K562 (cell line): ENCODE results near the gene PTGIR. TPM values are rescaled to one million over a fixed set of nuclear protein-coding genes. Genes with fewer than 3 reads are reported as not detected.

Experiments used
- COPS2 ChIP-seq: fragments of 450-650 bp; conservative IDR thresholded peaks from 2 replicates; pipeline ENCODE4 v1.6.1; 2016; ENCODE audit warnings: mild to moderate bottlenecking, moderate library complexity
- GABPB2 ChIP-seq: fragments of 250-450 bp; sonication (Bioruptor Pico); conservative IDR thresholded peaks from 2 replicates; pipeline ENCODE4 v1.5.1; 2021; ENCODE audit warnings: mild to moderate bottlenecking
- MGA ChIP-seq: fragments of 450-650 bp; IDR thresholded peaks from 2 replicates; pipeline ENCODE4 v1.6.1; 2016; ENCODE audit warnings: mild to moderate bottlenecking, moderate library complexity
- U2AF1 ChIP-seq: fragments of 200-400 bp; formaldehyde crosslinking; optimal IDR thresholded peaks from 2 replicates; pipeline ENCODE3; 2017; ENCODE audit warnings: mild to moderate bottlenecking, low read depth, low read length, moderate library complexity
- ZNF12 ChIP-seq: sonication (generic); formaldehyde crosslinking; IDR thresholded peaks from 2 replicates; pipeline ENCODE4 v1.4.0; 2020; ENCODE audit warnings: mild to moderate bottlenecking, missing genetic modification reagents
- ZNF175 ChIP-seq: fragments of 200-800 bp; sonication (Bioruptor generic); IDR thresholded peaks from 2 replicates; pipeline ENCODE4 v1.6.1; 2016; ENCODE audit warnings: low read depth, mild to moderate bottlenecking, missing genetic modification characterization, missing compliant biosample characterization
- polyA plus RNA-seq, 8 experiments: library from polyadenylated mRNA; depleted of rRNA in 4 of 8; stranded (reverse) in 5 of 8; unstranded in 3 of 8; fragments of >200 nt; fragmentation: Nextera tagmentation in 2 of 8; fragmentation: Illumina TruSeq in 1 of 8; extraction: Ambion mirVana in 2 of 8; extraction: Trizol in 1 of 8; gene quantifications; 2 replicates each; pipeline versions ENCODE4 v1.2.1 to v1.2.3, GENCODE V29; 2011 to 2014; ENCODE audit warnings: inconsistent platforms in 1 of 8, missing spikeins in 1 of 8
- total RNA-seq, 7 experiments: library from RNA; depleted of rRNA in 6 of 7; stranded (reverse); fragments of >200 nt in 6 of 7; fragmentation: Illumina TruSeq in 2 of 7; extraction: Trizol in 2 of 7; gene quantifications; 2 replicates each; pipeline versions ENCODE4 v1.2.1 to v1.2.3, GENCODE V29; 2011 to 2021; ENCODE audit warnings: low replicate concordance in 1 of 7
- TF ChIP-seq, protein P1 (sequence below), 2 experiments: fragments of 450-650 bp in 1 of 2; sonication (generic) in 1 of 2; formaldehyde crosslinking in 1 of 2; IDR thresholded peaks; 2 replicates each; pipeline versions ENCODE4 v1.7.1 to v1.9.0; 2016 to 2022; ENCODE audit warnings: inconsistent platforms in 1 of 2, mild to moderate bottlenecking in 1 of 2, missing genetic modification reagents in 1 of 2

The PTGIR gene
- total and polyA plus RNA-seq, 9 of the 15 experiments (the other 6 are each of a cell fraction or from before 2014, with no cell fraction given): 0.11 to 3.4 (median 1.1) TPM; not detected in 1

DNA sequence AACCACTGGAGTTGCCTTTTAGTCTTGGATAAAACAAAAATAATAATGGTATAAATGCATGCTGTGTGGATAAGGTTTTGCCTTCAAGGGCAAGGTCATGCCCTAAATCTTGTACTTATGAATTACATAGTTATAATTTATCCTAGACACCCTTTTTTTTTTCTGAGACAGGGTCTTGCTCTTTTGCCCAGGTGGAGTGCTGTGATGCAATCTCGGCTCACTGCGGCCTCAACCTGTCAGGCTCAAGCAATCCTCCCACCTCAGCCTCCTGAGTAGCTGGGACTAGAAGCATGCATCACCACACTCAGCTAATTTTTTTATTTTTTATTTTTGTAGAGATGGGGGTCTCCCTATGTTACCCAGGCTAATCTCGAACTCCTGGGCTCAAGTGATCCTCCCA lies 43.8 kb upstream of the PTGIR start (continued):
- no peak for TF ChIP-seq MGA
- TF ChIP-seq ZNF12 (CRISPR knock-in tag): no peak
- TF ChIP-seq U2AF1: no peak
- no peak for TF ChIP-seq GABPB2
- TF ChIP-seq, protein P1, sequence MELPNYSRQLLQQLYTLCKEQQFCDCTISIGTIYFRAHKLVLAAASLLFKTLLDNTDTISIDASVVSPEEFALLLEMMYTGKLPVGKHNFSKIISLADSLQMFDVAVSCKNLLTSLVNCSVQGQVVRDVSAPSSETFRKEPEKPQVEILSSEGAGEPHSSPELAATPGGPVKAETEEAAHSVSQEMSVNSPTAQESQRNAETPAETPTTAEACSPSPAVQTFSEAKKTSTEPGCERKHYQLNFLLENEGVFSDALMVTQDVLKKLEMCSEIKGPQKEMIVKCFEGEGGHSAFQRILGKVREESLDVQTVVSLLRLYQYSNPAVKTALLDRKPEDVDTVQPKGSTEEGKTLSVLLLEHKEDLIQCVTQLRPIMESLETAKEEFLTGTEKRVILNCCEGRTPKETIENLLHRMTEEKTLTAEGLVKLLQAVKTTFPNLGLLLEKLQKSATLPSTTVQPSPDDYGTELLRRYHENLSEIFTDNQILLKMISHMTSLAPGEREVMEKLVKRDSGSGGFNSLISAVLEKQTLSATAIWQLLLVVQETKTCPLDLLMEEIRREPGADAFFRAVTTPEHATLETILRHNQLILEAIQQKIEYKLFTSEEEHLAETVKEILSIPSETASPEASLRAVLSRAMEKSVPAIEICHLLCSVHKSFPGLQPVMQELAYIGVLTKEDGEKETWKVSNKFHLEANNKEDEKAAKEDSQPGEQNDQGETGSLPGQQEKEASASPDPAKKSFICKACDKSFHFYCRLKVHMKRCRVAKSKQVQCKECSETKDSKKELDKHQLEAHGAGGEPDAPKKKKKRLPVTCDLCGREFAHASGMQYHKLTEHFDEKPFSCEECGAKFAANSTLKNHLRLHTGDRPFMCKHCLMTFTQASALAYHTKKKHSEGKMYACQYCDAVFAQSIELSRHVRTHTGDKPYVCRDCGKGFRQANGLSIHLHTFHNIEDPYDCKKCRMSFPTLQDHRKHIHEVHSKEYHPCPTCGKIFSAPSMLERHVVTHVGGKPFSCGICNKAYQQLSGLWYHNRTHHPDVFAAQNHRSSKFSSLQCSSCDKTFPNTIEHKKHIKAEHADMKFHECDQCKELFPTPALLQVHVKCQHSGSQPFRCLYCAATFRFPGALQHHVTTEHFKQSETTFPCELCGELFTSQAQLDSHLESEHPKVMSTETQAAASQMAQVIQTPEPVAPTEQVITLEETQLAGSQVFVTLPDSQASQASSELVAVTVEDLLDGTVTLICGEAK (IDR thresholded peaks at IDR 0.05): no peak
- TF ChIP-seq, protein P1 (CRISPR knock-in tag; IDR thresholded peaks at IDR 0.05): no peak
- no peak for TF ChIP-seq COPS2
- TF ChIP-seq ZNF175 (CRISPR knock-in tag): no peak
- TF ChIP-seq, all 486 proteins: peak for 4
